OCI-LY7 (cell line): ENCODE measurements around the gene PRKAB2. TPM values are rescaled to one million over a fixed set of nuclear protein-coding genes. Genes with fewer than 3 reads are reported as not detected.

Source experiments
- BruUV-seq: library from RNA; stranded (reverse); fragments of 400-500 nt; replicated peaks from 2 replicates; lab custom pipeline; 2021; lab: Mats Ljungman, UMichigan
- CTCF ChIA-PET: fragments of 300-600 bp; sonication (Branson Sonifier 250); formaldehyde crosslinking; loops from one replicate; lab custom pipeline; 2022; ENCODE audit warnings: antibody characterized with exemption; ENCODE audit not compliant: unreplicated experiment; lab: Charles Lee
- POLR2A ChIA-PET: fragments of 300-600 bp; sonication (Branson Sonifier 250); formaldehyde crosslinking; loops from one replicate; lab custom pipeline; 2022; ENCODE audit warnings: antibody characterized with exemption; lab: Charles Lee
- DNase-seq: peaks from one replicate; pipeline ENCODE4 v3.0.0-alpha.2; 2015; ENCODE audit warnings: low spot score
- H2AFZ ChIP-seq: fragments of 200-600 bp; sonication (generic), shearing (Covaris generic); 2 replicates; pipeline ENCODE4 v1.6.1; 2014; ENCODE audit warnings: mild to moderate bottlenecking, antibody characterized with exemption, low read length, moderate library complexity
- H3K27ac ChIP-seq: fragments of 200-600 bp; sonication (generic); 2 replicates; pipeline ENCODE4 v1.5.1; 2014; ENCODE audit warnings: mixed run types, low read depth, mild to moderate bottlenecking, moderate library complexity, low read length, inconsistent platforms; ENCODE audit not compliant: poor library complexity, severe bottlenecking
- H3K36me3 ChIP-seq: fragments of 200-600 bp; sonication (generic); 2 replicates; pipeline ENCODE4 v1.6.1; 2014; ENCODE audit warnings: mild to moderate bottlenecking, antibody characterized with exemption, low read length, moderate library complexity, mixed read lengths; ENCODE audit not compliant: insufficient read depth
- H3K4me1 ChIP-seq: fragments of 200-600 bp; sonication (generic); 2 replicates; pipeline ENCODE4 v1.5.1; 2014; ENCODE audit warnings: mild to moderate bottlenecking, low read length; ENCODE audit not compliant: insufficient read depth, poor library complexity, severe bottlenecking
- H3K4me2 ChIP-seq: fragments of 200-600 bp; sonication (generic); 2 replicates; pipeline ENCODE4 v1.6.1; 2014; ENCODE audit warnings: mild to moderate bottlenecking, low read length
- H3K4me3 ChIP-seq: fragments of 200-600 bp; sonication (generic); 2 replicates; pipeline ENCODE4 v1.5.1; 2014; ENCODE audit warnings: mild to moderate bottlenecking, low read depth, low read length; ENCODE audit not compliant: poor library complexity, severe bottlenecking
- H3K79me2 ChIP-seq: fragments of 200-600 bp; sonication (generic); 2 replicates; pipeline ENCODE4 v1.6.1; 2016; ENCODE audit warnings: low read depth, mild to moderate bottlenecking, low read length, moderate library complexity, mixed read lengths; ENCODE audit not compliant: insufficient read depth
- H3K9me2 ChIP-seq: fragments of 200-600 bp; sonication (generic); 2 replicates; pipeline ENCODE4 v1.6.1; 2016; ENCODE audit warnings: mild to moderate bottlenecking, low read length, mixed read lengths; ENCODE audit not compliant: insufficient read depth
- H3K9me3 ChIP-seq: fragments of 200-600 bp; sonication (generic); 2 replicates; pipeline ENCODE4 v1.6.1; 2014; ENCODE audit warnings: mild to moderate bottlenecking, mixed run types, low read length, mixed read lengths
- H4K20me1 ChIP-seq: fragments of 200-600 bp; sonication (generic); 2 replicates; pipeline ENCODE4 v1.6.1; 2014; ENCODE audit warnings: mild to moderate bottlenecking, antibody characterized with exemption, low read length, moderate library complexity, mixed read lengths; ENCODE audit not compliant: insufficient read depth
- CTCF ChIP-seq: fragments of 200-600 bp; sonication (generic); conservative IDR thresholded peaks from 2 replicates; pipeline ENCODE4 v1.5.1; 2014; ENCODE audit warnings: mild to moderate bottlenecking, antibody characterized with exemption, low read length, moderate library complexity, mixed read lengths
- EZH2phosphoT487 ChIP-seq: fragments of 200-600 bp; sonication (generic); IDR thresholded peaks from 2 replicates; pipeline ENCODE4 v1.6.1; 2018; ENCODE audit warnings: low read depth, borderline replicate concordance, mild to moderate bottlenecking, mixed run types, antibody characterized with exemption, low read length, moderate library complexity, mixed read lengths
- intact Hi-C: fragments of 100-400 bp; cut with micrococcal nuclease; formaldehyde crosslinking; loops from one replicate; pipeline ENCODE4 v1.10.0; 2022; ENCODE audit not compliant: unreplicated experiment
- total RNA-seq, 2 experiments: library from RNA; depleted of rRNA in 1 of 2; stranded (reverse); fragments of >200 nt in 1 of 2; shearing (Covaris generic) in 1 of 2; gene quantifications; 2 replicates each; pipeline ENCODE4 v1.2.3, GENCODE V29; 2014 to 2022

The PRKAB2 gene
- total RNA-seq, 2 experiments from 2014 or later = 11.6 to 17.4 TPM

GRCh38 chr1:147214842-147215539 lies 42.7 kb upstream of the PRKAB2 start:
- H2AFZ ChIP-seq = no peak overlapping the region
- no peak overlapping the region for H3K27ac ChIP-seq
- DNase-seq = no peak
- no TSS peak for BruUV-seq
- H3K9me2 ChIP-seq = no peaks in the 10 kb centered on the region
- intact Hi-C loops = no loop called here
- no peaks in the 10 kb centered on the region for H3K36me3 ChIP-seq
- no peaks in the 10 kb centered on the region for H3K4me1 ChIP-seq
- H3K9me3 ChIP-seq = no peaks in the 10 kb centered on the region
- no peak overlapping the region for H3K4me3 ChIP-seq
- ChIA-PET POLR2A (no interaction called here), CTCF (no interaction called here)
- H3K4me2 ChIP-seq = no peak overlapping the region
- H3K79me2 ChIP-seq = no peaks in the 10 kb centered on the region
- TF ChIP-seq EZH2phosphoT487 (no peak), CTCF (no peak)
- H4K20me1 ChIP-seq = no peaks in the 10 kb centered on the region

- Histone ChIP-seq H3K9me3 (no peaks in the 10 kb centered on the region), H3K79me2 (no peaks in the 10 kb centered on the region), H3K4me1 (no peaks in the 10 kb centered on the region), H3K4me2 (no peak overlapping the region), H3K9me2 (no peaks in the 10 kb centered on the region), H3K4me3 (no peak overlapping the region), H3K27ac (no peak overlapping the region), H4K20me1 (no peaks in the 10 kb centered on the region), H3K36me3 (no peaks in the 10 kb centered on the region), H2AFZ (no peak overlapping the region)
- no peak for DNase-seq
- TF ChIP-seq CTCF (no peak), EZH2phosphoT487 (no peak)
- no TSS peak for BruUV-seq
- CTCF ChIA-PET = no interaction called here
- POLR2A ChIA-PET = interaction anchor here (0.7 kb wide), 1 partner anchor 30 kb away, joined by 3 read pairs; no protein-coding TSS in a partner anchor
- intact Hi-C loops = no loop called here
Observed at GRCh38 chr1:147214325-147214724, 42.1 kb upstream of the PRKAB2 start.

GRCh38 chr1:147213271-147213670 lies 41.0 kb upstream of the PRKAB2 start:
- no peaks in the 10 kb centered on the region for H3K4me1 ChIP-seq
- no peaks in the 10 kb centered on the region for H3K9me2 ChIP-seq
- no peak overlapping the region for H3K4me3 ChIP-seq
- H4K20me1 ChIP-seq = no peaks in the 10 kb centered on the region
- H2AFZ ChIP-seq = no peak overlapping the region
- no peak for TF ChIP-seq EZH2phosphoT487
- TF ChIP-seq CTCF = no peak
- POLR2A ChIA-PET = interaction anchor here (0.6 kb wide), 1 partner anchor 25 kb away, joined by 5 read pairs; no protein-coding TSS in a partner anchor
- CTCF ChIA-PET = no interaction called here
- H3K36me3 ChIP-seq = no peaks in the 10 kb centered on the region
- no TSS peak for BruUV-seq
- intact Hi-C loops = no loop called here
- no peak for DNase-seq
- no peaks in the 10 kb centered on the region for H3K79me2 ChIP-seq
- H3K27ac ChIP-seq = no peak overlapping the region
- no peaks in the 10 kb centered on the region for H3K9me3 ChIP-seq
- H3K4me2 ChIP-seq = no peak overlapping the region
